ENCODE results near the gene AKR1D1. TPM values are rescaled to one million over a fixed set of nuclear protein-coding genes. Genes with fewer than 3 reads are reported as not detected.

Gene AKR1D1
- total and polyA plus RNA-seq, 2 of the 13 experiments (the other 11 are each of a cell fraction or from before 2014, with no cell fraction given), result 6.9 to 37.0 TPM

GRCh38 chr7:138097064-138097741, 20.9 kb downstream of the AKR1D1 start (continued):
- TF ChIP-seq KLF15 (CRISPR knock-in tag; IDR thresholded peaks at IDR 0.05; ENCODE audit: borderline replicate concordance) (no peak), CHD4 (IDR thresholded peaks at IDR 0.05; ENCODE audit: borderline replicate concordance, low read length) (no peak), ELF3 (CRISPR knock-in tag; IDR thresholded peaks at IDR 0.05) (peak; percentile 36; the same call in 1 of the 2 replicates), ZNF549 (CRISPR knock-in tag; IDR thresholded peaks at IDR 0.05) (no peak), FOSL2 (CRISPR knock-in tag; IDR thresholded peaks at IDR 0.05) (peak; percentile 40; the same call in 1 of the 2 replicates), POGZ (CRISPR knock-in tag; IDR thresholded peaks at IDR 0.05) (peak; percentile 63), TBX3 (IDR thresholded peaks at IDR 0.05; ENCODE audit: borderline replicate concordance) (0 out of 2 replicates have a peak, but pooled peaks have one; percentile 14), GTF3A (CRISPR knock-in tag; conservative IDR thresholded peaks at IDR 0.05) (no peak), MBD4 (IDR thresholded peaks at IDR 0.05; ENCODE audit: borderline replicate concordance, low read length) (no peak), FOXJ3 (CRISPR knock-in tag; IDR thresholded peaks at IDR 0.05; ENCODE audit: borderline replicate concordance) (peak; percentile 61; the same call in 1 of the 2 replicates), TFAP4 (IDR thresholded peaks at IDR 0.05; ENCODE audit: borderline replicate concordance, low read depth) (peak; percentile 77), JUN (CRISPR knock-in tag; IDR thresholded peaks at IDR 0.05) (no peak), ZNF230 (CRISPR knock-in tag; IDR thresholded peaks at IDR 0.05) (no peak), CBFB (CRISPR knock-in tag; IDR thresholded peaks at IDR 0.05) (no peak), SMAD9 (CRISPR knock-in tag; IDR thresholded peaks at IDR 0.05) (no peak), PRDM4 (CRISPR knock-in tag; IDR thresholded peaks at IDR 0.05; ENCODE audit: borderline replicate concordance) (no peak), ZNF17 (CRISPR knock-in tag; IDR thresholded peaks at IDR 0.05) (no peak), NFKB2 (CRISPR knock-in tag; IDR thresholded peaks at IDR 0.05; ENCODE audit: borderline replicate concordance) (no peak), MAFF (IDR thresholded peaks at IDR 0.05; ENCODE audit: low read depth, low read length) (no peak), MTA1 (CRISPR knock-in tag; IDR thresholded peaks at IDR 0.05; ENCODE audit: borderline replicate concordance) (no peak), NONO (IDR thresholded peaks at IDR 0.05) (no peak), NONO (CRISPR knock-in tag; conservative IDR thresholded peaks at IDR 0.05) (0 out of 2 replicates have a peak, but pooled peaks have one; percentile 35), RFXAP (CRISPR knock-in tag; IDR thresholded peaks at IDR 0.05; ENCODE audit: borderline replicate concordance) (no peak), HOMEZ (CRISPR knock-in tag; IDR thresholded peaks at IDR 0.05; ENCODE audit: low read depth) (peak; percentile 55; the same call in 1 of the 2 replicates)

Data from HepG2 (cell line).